Head of caudate nucleus (tissue), 42 donors: ENCODE measurements around the gene PEAR1.

ENCODE experiments used
- DNase-seq, 42 donors: peaks; one replicate each; pipeline versions ENCODE4 v3.0.0 to v3.0.0-alpha.2; 2020 to 2021; ENCODE audit warnings: mixed read lengths in 7 of 42
- intact Hi-C: fragments of 100-400 bp; cut with DNase I; formaldehyde crosslinking; loops from one replicate; pipeline ENCODE4 v1.15.0; 2022

PEAR1 gene

DNA sequence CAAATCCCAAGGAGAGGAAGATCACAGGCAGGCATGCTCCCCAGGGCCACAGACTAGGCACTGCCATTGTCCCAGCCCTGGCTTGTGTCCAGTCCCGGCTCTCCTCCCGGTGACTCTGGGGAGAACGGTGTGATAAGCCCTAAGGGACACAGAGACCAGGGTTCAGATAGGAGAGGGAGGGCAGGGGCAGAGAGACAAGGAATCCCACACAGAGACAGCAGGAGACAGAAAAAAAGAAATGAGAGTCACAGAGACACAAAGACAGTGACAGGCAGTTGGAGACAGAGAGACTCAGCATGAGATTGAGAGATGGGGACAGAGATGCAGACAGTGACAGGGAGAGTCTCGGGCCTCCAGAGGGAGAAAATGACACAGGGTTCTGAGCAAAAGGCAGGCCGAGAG, 35.0 kb upstream of the PEAR1 start:
- no peak for DNase-seq
- intact Hi-C loops = no loop called here

DNA sequence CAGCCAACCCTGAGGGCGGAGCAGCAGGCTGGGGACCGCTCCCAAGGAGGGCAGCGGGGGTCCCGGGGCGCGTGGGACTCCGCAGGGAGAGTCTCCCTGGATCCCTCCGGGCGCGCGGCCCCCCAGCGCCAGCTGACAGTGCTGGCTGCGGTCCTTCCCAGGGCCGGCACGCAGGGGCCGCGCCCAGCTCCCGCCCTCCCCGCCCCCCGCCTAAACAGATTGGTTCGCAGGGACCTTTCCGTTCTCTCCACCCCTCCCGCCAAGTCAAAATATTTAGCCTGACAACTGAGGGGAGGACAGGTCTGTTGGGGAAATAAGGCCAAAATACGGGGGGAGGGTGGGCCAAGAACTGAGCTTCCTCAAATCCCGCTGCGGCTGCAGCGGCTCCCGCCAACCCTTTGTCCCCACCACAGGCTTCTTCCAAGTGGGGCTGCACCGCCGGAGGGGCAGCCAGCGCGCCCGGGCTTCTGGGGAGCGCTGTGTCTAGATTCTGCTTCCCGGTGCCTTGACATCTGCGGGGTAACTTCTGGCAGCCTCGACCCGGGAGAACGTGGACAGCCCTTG, 34.5 kb upstream of the PEAR1 start, which contains the start of gene INSRR:
Gene INSRR (minus strand): TSS at position 159 of the 564 bp plus-strand sequence. CDS start 496 bp downstream, outside the sequence.
- no peak for DNase-seq
- intact Hi-C loops = no loop called here

GRCh38 chr1:156859523-156860112, 33.9 kb upstream of the PEAR1 start:
- intact Hi-C loops = loop anchor here (10.0 kb wide), 1 partner anchor 65 kb away; no protein-coding TSS in a partner anchor
- peak in 6 of 42 donors; percentile 6 to 44 (median 18) for DNase-seq

GRCh38 chr1:156860113-156860627, 33.3 kb upstream of the PEAR1 start:
- intact Hi-C loops = loop anchor here (10.0 kb wide), 1 partner anchor 65 kb away; no protein-coding TSS in a partner anchor
- peak in 40 of 42 donors; percentile 14 to 81 (median 57) for DNase-seq

- peak in 39 of 42 donors; percentile 11 to 72 (median 41) for DNase-seq
- intact Hi-C loops = loop anchor here (10.0 kb wide), 1 partner anchor 66 kb away; no protein-coding TSS in a partner anchor
Measured at GRCh38 chr1:156860628-156861423, 32.7 kb upstream of the PEAR1 start, which contains the start of gene NTRK1. TSS of gene NTRK1 (plus strand) at chr1:156860865. CDS start at chr1:156860935, 70 bp downstream.

GRCh38 chr1:156862584-156862983, 30.9 kb upstream of the PEAR1 start:
- intact Hi-C loops = loop anchor here (10.0 kb wide), 1 partner anchor 68 kb away; no protein-coding TSS in a partner anchor
- DNase-seq = no peak

- intact Hi-C loops = loop anchor here (10.0 kb wide), 1 partner anchor 68 kb away; no protein-coding TSS in a partner anchor
- DNase-seq = no peak
Measured at GRCh38 chr1:156862997-156863599, 30.4 kb upstream of the PEAR1 start.

DNA sequence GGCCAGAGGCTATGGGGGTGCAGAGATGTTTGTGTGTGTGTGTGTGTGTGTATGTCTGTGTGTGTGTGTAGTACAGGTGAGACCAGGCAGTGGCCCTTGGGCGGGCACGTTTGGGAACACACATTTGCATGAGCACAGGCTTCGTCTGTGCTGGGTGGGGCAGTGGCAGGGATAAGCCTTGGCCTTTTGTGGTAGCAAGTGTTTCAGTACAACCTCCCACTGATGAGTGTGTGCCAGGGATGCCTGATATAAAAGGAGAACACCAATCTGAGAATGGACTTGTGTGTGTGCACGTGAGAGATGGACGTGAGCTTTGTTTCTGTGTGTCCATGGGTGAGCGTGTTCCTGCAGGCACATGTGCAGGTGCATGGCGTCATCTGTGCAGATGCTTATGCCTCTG, 29.9 kb upstream of the PEAR1 start:
- DNase-seq = no peak
- intact Hi-C loops = loop anchor here (10.0 kb wide), 1 partner anchor 69 kb away; no protein-coding TSS in a partner anchor

- intact Hi-C loops = loop anchor here (10.0 kb wide), 1 partner anchor 70 kb away; no protein-coding TSS in a partner anchor
- DNase-seq = no peak
Measured at GRCh38 chr1:156864796-156865195, 28.7 kb upstream of the PEAR1 start.

GRCh38 chr1:156865258-156865657, 28.3 kb upstream of the PEAR1 start:
- intact Hi-C loops = loop anchor here (10.0 kb wide), 1 partner anchor 70 kb away; no protein-coding TSS in a partner anchor
- DNase-seq = no peak

GRCh38 chr1:156865865-156866248, 27.7 kb upstream of the PEAR1 start:
- DNase-seq = no peak
- intact Hi-C loops = loop anchor here (10.0 kb wide), 1 partner anchor 71 kb away; no protein-coding TSS in a partner anchor

DNA sequence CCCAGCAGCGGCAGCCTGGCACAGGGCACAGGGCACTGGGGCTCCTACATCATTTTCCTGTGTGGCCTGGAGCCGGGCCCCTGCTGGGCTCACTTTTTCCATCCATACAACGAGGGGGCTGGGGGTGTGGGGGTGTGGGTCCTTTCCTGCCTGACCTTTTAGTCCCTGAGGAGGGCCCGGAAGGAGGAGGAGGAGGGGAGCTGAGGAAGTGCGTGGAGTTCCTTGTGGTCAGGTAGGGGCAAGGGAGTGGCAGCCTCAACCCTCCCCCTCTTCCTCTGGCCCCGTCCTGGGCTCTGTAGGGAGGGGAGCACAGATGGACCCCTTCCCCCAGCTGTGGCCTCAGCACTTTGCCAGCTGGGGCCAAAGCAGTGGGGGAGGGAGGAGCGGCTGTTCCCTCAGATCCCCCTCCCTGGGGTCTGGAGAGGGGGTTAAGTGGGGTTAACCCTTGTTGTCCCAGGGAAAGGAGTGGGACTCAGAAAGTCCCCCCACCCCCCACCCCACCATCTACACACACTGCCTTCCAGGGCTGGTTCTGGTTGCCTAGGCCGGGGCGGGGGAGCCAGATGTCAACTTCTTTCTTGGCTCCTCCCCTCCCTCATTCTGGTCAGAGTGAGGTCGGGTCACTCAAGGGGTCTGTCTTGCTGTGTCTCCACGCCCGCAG, 27.1 kb upstream of the PEAR1 start:
- intact Hi-C loops = loop anchor here (10.0 kb wide), 1 partner anchor 72 kb away; no protein-coding TSS in a partner anchor
- DNase-seq = no peak

DNA sequence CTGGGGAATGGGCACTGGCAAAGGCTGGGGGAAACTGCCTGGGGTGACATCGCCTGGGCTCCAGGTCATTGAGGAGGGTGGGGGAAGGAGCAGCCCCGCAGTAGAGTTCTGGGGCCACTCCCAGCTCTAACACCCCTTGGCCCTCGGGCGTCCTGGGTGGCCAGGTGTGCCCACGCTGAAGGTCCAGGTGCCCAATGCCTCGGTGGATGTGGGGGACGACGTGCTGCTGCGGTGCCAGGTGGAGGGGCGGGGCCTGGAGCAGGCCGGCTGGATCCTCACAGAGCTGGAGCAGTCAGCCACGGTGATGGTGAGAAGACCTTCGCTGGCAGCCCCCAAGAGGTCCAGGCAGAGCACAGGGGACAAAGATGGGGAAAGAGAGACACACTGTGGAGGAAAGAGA, 25.2 kb upstream of the PEAR1 start:
- intact Hi-C loops = loop anchor here (10.0 kb wide), 1 partner anchor 74 kb away; no protein-coding TSS in a partner anchor

GRCh38 chr1:156869455-156869854, 24.1 kb upstream of the PEAR1 start:
- intact Hi-C loops = loop anchor here (10.0 kb wide), 1 partner anchor 75 kb away; no protein-coding TSS in a partner anchor
- DNase-seq = no peak

More for the DNA sequence above, 25.2 kb upstream of the PEAR1 start:
- DNase-seq = no peak

- intact Hi-C loops = no loop called here
- no peak for DNase-seq
Measured at GRCh38 chr1:156873659-156874058, 19.9 kb upstream of the PEAR1 start.

DNA sequence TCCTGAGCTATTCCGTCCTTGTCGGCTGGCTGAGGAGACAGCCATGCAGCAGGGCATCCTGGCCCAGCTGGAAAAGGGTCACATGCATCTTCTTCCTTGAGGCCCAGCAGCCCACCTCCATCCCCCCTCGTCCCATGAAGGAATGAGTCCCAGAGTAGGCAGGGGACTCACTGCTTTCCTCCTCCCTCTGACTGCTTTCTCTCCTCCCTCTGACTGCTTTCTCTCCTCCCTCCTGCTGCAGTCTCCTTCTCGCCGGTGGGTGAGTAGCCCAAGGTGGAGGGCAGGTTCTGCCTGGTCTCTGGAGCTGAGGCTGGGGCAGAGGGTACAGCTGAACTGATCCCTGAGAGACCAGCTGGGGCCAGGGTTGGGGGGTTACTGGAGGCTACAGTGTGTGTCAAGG, 19.4 kb upstream of the PEAR1 start:
- DNase-seq = no peak
- intact Hi-C loops = no loop called here

DNA sequence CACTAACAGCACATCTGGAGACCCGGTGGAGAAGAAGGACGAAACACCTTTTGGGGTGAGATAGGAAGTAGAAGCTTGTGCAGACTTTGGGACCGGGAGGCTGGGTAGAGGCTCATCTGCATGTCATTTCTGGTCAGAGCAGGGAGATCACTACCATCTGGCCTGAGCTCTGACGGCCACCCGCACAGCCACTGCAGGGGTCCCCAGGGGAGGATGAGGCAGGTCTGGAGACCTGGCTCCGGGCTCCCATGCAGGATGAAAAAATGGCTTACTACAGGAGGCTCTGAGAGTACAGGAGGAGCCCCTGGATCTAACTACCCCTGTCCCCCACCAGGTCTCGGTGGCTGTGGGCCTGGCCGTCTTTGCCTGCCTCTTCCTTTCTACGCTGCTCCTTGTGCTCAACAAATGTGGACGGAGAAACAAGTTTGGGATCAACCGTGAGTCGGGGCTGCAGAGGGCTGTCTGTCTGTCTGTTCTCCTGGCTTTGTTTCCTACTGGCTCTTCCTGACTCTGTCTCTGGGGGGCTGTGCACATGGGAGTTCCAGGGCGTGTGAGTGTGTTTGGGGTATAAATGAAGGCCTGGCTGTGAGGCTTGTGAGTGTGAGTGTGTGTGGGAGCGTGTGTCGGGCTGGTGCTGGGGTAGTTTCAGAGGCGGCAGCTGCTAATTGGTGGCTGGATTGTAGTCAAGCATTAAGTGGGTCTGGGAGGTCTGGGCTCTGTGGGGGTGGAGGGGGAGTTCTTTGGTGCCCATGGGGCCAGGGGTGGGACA, 18.8 kb upstream of the PEAR1 start:
- intact Hi-C loops = no loop called here
- no peak for DNase-seq

DNA sequence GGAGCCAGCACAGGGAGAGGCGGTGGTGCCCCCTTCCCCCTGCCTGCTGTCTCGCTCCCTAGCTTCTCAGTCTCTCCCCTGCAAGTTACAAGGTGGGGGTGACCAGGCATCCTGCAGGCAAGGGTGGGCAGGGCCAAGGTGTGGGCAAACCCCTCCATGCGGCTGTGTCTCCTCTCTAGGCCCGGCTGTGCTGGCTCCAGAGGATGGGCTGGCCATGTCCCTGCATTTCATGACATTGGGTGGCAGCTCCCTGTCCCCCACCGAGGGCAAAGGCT, 18.2 kb upstream of the PEAR1 start:
- intact Hi-C loops = no loop called here
- no peak for DNase-seq
